ENCODE data around the gene LENEP. TPM values are rescaled to one million over a fixed set of nuclear protein-coding genes. Genes with fewer than 3 reads are reported as not detected.

The LENEP gene
- total RNA-seq, 1 experiment from 2014 or later = 2.8 TPM

- Histone ChIP-seq H2AK5ac (ENCODE audit: insufficient read length, low read length) (peak within 1 kb of the TSS; percentile 38), H2BK5ac (ENCODE audit: insufficient read length, low read length) (peak within 1 kb of the TSS; percentile 74), H4K8ac (replicated peaks; ENCODE audit: insufficient read length, low read depth, low read length) (no peak within 1 kb of the TSS), H3K23ac (ENCODE audit: insufficient read length, low read depth, low read length) (no peak within 1 kb of the TSS), H4K91ac (ENCODE audit: insufficient read length, low read depth, low read length) (peak within 1 kb of the TSS; percentile 10), H3K56ac (ENCODE audit: insufficient read length, low read depth, low read length) (no peak within 1 kb of the TSS), H2BK120ac (ENCODE audit: low read depth, low read length, poor library complexity, severe bottlenecking) (no peak within 1 kb of the TSS), H3K23me2 (ENCODE audit: insufficient read length, low read depth, low read length, poor library complexity, severe bottlenecking) (peaks cover 38% of the 10 kb centered on the region), H2BK20ac (ENCODE audit: low read depth, low read length, poor library complexity, severe bottlenecking) (no peak within 1 kb of the TSS), H3K4me1 (ENCODE audit: insufficient read depth, low read length) (peaks cover 4% of the 10 kb centered on the region; the same call in 1 of the 2 replicates), H2AFZ (ENCODE audit: low read length) (no peak within 1 kb of the TSS), H3K27me3 (ENCODE audit: insufficient read depth, low read length) (no peaks in the 10 kb centered on the region), H3T11ph (ENCODE audit: low read length) (no peak within 1 kb of the TSS), H3K79me1 (ENCODE audit: insufficient read depth, low read depth, low read length, poor library complexity, severe bottlenecking) (peaks cover 7% of the 10 kb centered on the region), H2BK12ac (ENCODE audit: insufficient read length, low read depth, low read length) (peak within 1 kb of the TSS; percentile 46), H2BK15ac (ENCODE audit: low read depth, low read length) (no peak within 1 kb of the TSS), H3K4ac (ENCODE audit: low read depth, low read length) (no peak within 1 kb of the TSS), H3K79me2 (ENCODE audit: insufficient read depth, low read length) (peaks cover 18% of the 10 kb centered on the region; the same call in 1 of the 2 replicates), H3K27ac (ENCODE audit: insufficient read length, low read depth, low read length) (peak within 1 kb of the TSS; percentile 97), H3K9ac (ENCODE audit: extremely low read depth, insufficient read length, low read length) (peak within 1 kb of the TSS; percentile 71), H3K9me3 (ENCODE audit: control insufficient read depth, low read depth, low read length) (no peaks in the 10 kb centered on the region), H3K18ac (ENCODE audit: insufficient read length, low read depth, low read length) (peak within 1 kb of the TSS; percentile 73), H4K20me1 (ENCODE audit: control insufficient read depth, insufficient read depth, insufficient read length) (peaks cover 2% of the 10 kb centered on the region), H3K4me2 (ENCODE audit: insufficient read depth, insufficient read length, low read length) (peak within 1 kb of the TSS; percentile 77), H4K5ac (ENCODE audit: insufficient read length, low read depth, low read length) (peak within 1 kb of the TSS; percentile 26), H3K14ac (ENCODE audit: insufficient read depth, low read length) (peak within 1 kb of the TSS; percentile 54)
- Mint-ChIP-seq H3K4me3 (peak within 1 kb of the TSS in 1 of 2 experiments; percentile 96; a peak in 4 of 5 replicates), H3K9me3 (no peaks in the 10 kb centered on the region), H3K27me3 (ENCODE audit: low read depth) (no peaks in the 10 kb centered on the region), H3K4me1 (peaks cover 40 to 43% of the 10 kb centered on the region in 2 experiments), H3K36me3 (ENCODE audit: insufficient read depth in 1 of 3, low read depth in 3 of 3) (peaks cover 23 to 37% (median 28%) of the 10 kb centered on the region in 3 experiments), H3K27ac (peak within 1 kb of the TSS; percentile 33 to 95 (median 50); a peak in 6 of 7 replicates)
- TF ChIP-seq CTCF (conservative IDR thresholded peaks at IDR 0.05) = no peak
- no CpG with 5 or more reads among the region's 15 CpGs for WGBS (ENCODE audit: extremely low coverage, insufficient read length, low lambda C conversion rate)
- DNase-seq = peak; percentile 95
Measured at GRCh38 chr1:154970631-154971340, 22.6 kb upstream of the LENEP start, which contains the start of gene SHC1. SHC1 (minus strand) TSS chr1:154970747; CDS start chr1:154970526, 221 bp downstream.
